D721Med (cell line): Measurements from ENCODE around the gene LDLR.
"Not testable (repeated sequence)": the region's sequence is repeated elsewhere in the genome, so short reads cannot be mapped to it uniquely, and the experiment has no call there.

Experiments used
- DNase-seq: peaks from one replicate; pipeline ENCODE4 v3.0.0; 2011; ENCODE audit warnings: low spot score; ENCODE audit not compliant: insufficient read length
- FAIRE-seq: peaks from 2 replicates; lab custom pipeline; 2011; peaks lifted over from hg19 to GRCh38; lab: Jason Lieb, UNC
- CTCF ChIP-seq: IDR thresholded peaks from 2 replicates; pipeline ENCODE4 v1.5.1; 2012; ENCODE audit warnings: mild to moderate bottlenecking, control low read depth; ENCODE audit not compliant: insufficient read depth; ENCODE audit errors: missing control alignments

The LDLR gene

GRCh38 chr19:11179716-11180297, 90.5 kb downstream of the LDLR start:
- FAIRE-seq (no peak), DNase-seq (no peak)
- no peak for TF ChIP-seq CTCF

- TF ChIP-seq CTCF: no peak
- no peak for DNase-seq
- FAIRE-seq: no peak
Observed at GRCh38 chr19:11180346-11180745, 91.1 kb downstream of the LDLR start.

- FAIRE-seq, DNase-seq: not testable (repeated sequence)
Observed at GRCh38 chr19:11180975-11181374, 91.7 kb downstream of the LDLR start.

- no peak for FAIRE-seq
Observed at GRCh38 chr19:11181488-11181887, 92.2 kb downstream of the LDLR start.

More at GRCh38 chr19:11181488-11181887, 92.2 kb downstream of the LDLR start:
- DNase-seq: no peak
- TF ChIP-seq CTCF: no peak
